Measurements from ENCODE around the gene PREX1.

The PREX1 gene

GRCh38 chr20:48597521-48598302 is 230.1 kb downstream of the PREX1 start:
- FAIRE-seq = no peak

- FAIRE-seq = no peak
Measured at GRCh38 chr20:48596334-48596898, 231.4 kb downstream of the PREX1 start.

GRCh38 chr20:48595495-48596333 is 232.1 kb downstream of the PREX1 start:
- no peak for FAIRE-seq

- no peak for FAIRE-seq
Measured at GRCh38 chr20:48594533-48594932, 233.3 kb downstream of the PREX1 start.

GRCh38 chr20:48592107-48592940 is 235.5 kb downstream of the PREX1 start:
- no peak for FAIRE-seq

- no peak for FAIRE-seq
Measured at GRCh38 chr20:48586730-48587129, 241.1 kb downstream of the PREX1 start.

- no peak for FAIRE-seq
Measured at GRCh38 chr20:48585061-48585870, 242.5 kb downstream of the PREX1 start.

GRCh38 chr20:48584391-48585060 is 243.3 kb downstream of the PREX1 start:
- FAIRE-seq = no peak

- FAIRE-seq = no peak
Measured at GRCh38 chr20:48583801-48584200, 244.0 kb downstream of the PREX1 start.

GRCh38 chr20:48583171-48583570 is 244.6 kb downstream of the PREX1 start:
- FAIRE-seq = no peak

- FAIRE-seq = no peak
Measured at GRCh38 chr20:48582673-48582985, 245.2 kb downstream of the PREX1 start.

GRCh38 chr20:48581167-48581566 is 246.6 kb downstream of the PREX1 start:
- no peak for FAIRE-seq

GRCh38 chr20:48578397-48579098 is 249.3 kb downstream of the PREX1 start:
- no peak for FAIRE-seq

GRCh38 chr20:48577557-48577956 is 250.2 kb downstream of the PREX1 start:
- no peak for FAIRE-seq

- no peak for FAIRE-seq
Measured at GRCh38 chr20:48574383-48574782, 253.4 kb downstream of the PREX1 start.
